CD1c-positive myeloid dendritic cell (primary cell): Measurements from ENCODE around the gene PGP.
"Not testable (repeated sequence)": the region's sequence is repeated elsewhere in the genome, so short reads cannot be mapped to it uniquely, and the experiment has no call there.

Experiments used
- DNase-seq: peaks from one replicate; pipeline ENCODE4 v3.0.0-alpha.2; 2016; ENCODE audit errors: extremely low spot score

PGP gene, protein sequence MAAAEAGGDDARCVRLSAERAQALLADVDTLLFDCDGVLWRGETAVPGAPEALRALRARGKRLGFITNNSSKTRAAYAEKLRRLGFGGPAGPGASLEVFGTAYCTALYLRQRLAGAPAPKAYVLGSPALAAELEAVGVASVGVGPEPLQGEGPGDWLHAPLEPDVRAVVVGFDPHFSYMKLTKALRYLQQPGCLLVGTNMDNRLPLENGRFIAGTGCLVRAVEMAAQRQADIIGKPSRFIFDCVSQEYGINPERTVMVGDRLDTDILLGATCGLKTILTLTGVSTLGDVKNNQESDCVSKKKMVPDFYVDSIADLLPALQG

GRCh38 chr16:2214719-2214968 lies at the start of gene PGP:
Gene PGP, minus strand, starts transcription at chr16:2214840. Its CDS starts 63 bp downstream, at chr16:2214777.
- DNase-seq, result no peak

DNA sequence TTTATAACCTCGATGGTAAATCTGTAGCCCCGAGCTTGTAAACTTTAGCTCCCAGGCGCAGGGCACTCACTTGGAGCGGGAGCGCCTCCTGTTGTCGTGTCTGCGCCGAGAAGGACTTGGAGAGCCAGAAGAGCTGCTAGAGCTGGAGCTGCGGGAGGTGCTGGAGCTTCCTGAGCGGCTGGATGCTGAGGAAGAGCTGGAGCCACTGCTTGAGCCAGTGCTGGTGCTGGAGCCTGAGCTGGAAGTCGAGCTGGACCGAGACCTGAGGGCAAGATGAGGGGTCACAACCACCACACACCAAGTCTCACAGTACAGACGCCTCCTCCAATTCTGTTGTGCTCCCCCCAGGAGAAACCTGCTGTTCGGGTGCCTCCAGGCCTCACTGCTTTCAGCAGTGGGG lies 48.4 kb upstream of the PGP start:
- DNase-seq, result not testable (repeated sequence)

DNA sequence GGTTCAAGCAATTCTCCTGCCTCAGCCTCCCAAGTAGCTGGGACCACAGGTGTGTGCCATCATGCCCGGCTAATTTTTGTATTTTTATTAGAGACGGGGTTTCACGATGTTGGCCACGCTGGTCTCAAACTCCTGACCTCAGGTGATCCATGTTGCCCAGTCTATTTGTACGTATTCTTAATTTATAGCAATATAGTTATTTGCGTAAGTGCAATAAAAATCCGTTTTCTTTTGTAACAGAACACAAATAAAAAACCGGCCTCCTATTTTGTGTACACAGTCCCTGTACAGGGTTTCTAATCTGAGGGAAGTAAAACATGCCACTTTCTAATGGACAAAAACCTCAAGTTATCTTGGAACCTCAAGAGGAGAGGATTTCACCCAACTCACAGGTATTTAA lies 45.6 kb upstream of the PGP start:
- no peak for DNase-seq

- not testable (repeated sequence) for DNase-seq
Observed at GRCh38 chr16:2258530-2258929, 43.9 kb upstream of the PGP start.

DNA sequence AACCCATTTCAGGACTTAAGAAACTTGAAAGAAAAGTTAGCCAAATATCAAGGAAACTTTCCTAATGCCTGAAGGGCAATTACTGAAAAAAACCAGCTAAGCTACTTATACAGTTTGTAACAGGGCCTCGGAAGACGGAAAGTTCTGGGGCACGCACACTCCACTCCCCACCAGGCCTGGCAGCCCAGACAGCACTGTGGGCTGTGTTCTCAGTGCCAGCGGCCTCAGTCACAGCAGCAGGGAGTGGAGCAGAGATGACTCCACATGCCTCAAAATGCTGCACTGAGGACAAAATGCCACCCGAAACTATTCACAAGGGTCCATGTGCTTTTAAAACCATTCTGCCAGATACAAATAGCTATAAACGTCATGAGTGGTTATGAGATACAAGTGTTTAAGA lies 43.1 kb upstream of the PGP start:
- DNase-seq, result no peak

DNA sequence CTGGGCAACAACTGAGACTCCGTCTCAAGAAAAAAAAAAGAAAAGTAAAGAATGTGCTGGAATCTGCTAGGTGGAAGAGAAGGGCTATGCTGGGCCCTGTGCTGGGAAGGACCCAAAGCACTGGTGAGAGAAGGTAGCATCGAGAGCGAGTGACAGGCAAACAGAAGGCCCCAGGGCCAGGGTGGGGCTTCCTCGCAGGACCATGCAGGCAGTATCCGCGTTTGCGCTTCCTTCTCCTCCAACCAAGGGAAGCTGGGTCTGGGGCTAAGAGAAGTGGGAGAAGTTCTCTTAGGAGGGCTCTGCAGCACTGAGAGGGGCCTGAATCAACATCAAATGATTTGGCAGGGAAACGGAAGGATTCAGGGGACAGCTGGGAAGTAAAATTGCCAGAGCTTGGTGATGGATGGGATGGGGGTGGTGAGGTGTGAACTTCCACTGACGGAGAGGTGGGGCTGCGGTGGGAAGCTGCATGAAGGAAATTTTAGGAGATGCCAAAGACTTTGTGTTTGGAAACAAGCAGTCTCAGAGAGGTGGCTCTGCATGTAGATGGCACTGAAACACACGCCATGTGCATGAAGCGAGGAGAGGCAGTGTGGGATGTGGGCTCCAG lies 42.0 kb upstream of the PGP start:
- DNase-seq, result no peak

GRCh38 chr16:2253293-2253692 lies 38.7 kb upstream of the PGP start:
- no peak for DNase-seq

GRCh38 chr16:2252806-2253148 lies 38.1 kb upstream of the PGP start:
- no peak for DNase-seq

- DNase-seq, result peak; percentile 96
Observed at GRCh38 chr16:2251296-2252111, 36.9 kb upstream of the PGP start, which contains the start of gene ECI1. Gene ECI1, minus strand, starts transcription at chr16:2251587. Its CDS starts 21 bp downstream, at chr16:2251566.

- DNase-seq, result peak; percentile 29
Observed at GRCh38 chr16:2250652-2251295, 36.1 kb upstream of the PGP start.

- no peak for DNase-seq
Observed at GRCh38 chr16:2246301-2246885, 31.8 kb upstream of the PGP start.

- DNase-seq, result no peak
Observed at GRCh38 chr16:2244926-2245795, 30.5 kb upstream of the PGP start.

- no peak for DNase-seq
Observed at GRCh38 chr16:2244301-2244700, 29.7 kb upstream of the PGP start.

GRCh38 chr16:2243781-2244180 lies 29.1 kb upstream of the PGP start:
- DNase-seq, result no peak

DNA sequence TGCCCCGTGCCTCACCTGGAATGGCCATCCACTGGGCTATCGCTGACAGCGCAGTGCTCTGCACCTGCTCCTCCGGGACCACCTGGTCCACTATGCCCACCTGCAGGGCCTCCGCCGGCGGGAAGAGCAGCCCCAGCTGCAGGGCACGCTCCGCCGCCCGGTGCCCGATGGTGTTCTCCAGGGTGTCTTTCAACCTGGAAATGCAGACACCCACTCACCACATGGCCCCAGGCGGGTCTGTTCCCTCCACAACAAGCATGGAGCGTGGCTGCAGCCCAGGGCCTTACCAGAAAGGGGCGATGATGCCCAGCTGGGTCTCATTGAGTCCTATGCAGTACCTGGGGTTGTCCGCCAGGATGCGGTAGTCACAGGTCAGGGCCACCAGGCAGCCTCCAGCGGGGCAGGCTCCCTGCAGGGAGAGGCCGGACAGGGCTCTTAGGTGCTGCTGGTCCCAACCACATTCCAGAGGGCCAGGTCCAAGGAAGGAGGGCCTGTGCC lies 28.4 kb upstream of the PGP start:
- DNase-seq, result no peak

- peak; percentile 43 for DNase-seq
Observed at GRCh38 chr16:2242598-2242997, 28.0 kb upstream of the PGP start.

DNA sequence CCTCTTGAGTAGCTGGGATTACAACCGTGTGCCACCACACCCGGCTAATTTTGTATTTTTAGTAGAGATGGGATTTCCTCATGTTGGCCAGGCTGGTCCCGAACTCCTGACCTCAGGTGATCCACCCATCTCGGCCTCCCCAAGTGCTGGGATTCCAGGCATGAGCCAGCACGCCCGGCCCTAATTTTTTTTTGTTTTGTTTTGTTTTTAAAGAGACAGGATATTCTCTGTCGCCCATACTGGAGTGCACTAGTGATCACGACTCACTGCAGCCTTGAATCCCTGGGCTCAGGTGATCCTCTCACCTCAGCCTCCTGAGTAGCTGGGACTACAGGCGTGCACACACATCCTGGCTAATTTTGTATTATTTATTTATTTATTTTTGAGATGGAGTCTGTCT lies 25.7 kb upstream of the PGP start:
- not testable (repeated sequence) for DNase-seq

DNA sequence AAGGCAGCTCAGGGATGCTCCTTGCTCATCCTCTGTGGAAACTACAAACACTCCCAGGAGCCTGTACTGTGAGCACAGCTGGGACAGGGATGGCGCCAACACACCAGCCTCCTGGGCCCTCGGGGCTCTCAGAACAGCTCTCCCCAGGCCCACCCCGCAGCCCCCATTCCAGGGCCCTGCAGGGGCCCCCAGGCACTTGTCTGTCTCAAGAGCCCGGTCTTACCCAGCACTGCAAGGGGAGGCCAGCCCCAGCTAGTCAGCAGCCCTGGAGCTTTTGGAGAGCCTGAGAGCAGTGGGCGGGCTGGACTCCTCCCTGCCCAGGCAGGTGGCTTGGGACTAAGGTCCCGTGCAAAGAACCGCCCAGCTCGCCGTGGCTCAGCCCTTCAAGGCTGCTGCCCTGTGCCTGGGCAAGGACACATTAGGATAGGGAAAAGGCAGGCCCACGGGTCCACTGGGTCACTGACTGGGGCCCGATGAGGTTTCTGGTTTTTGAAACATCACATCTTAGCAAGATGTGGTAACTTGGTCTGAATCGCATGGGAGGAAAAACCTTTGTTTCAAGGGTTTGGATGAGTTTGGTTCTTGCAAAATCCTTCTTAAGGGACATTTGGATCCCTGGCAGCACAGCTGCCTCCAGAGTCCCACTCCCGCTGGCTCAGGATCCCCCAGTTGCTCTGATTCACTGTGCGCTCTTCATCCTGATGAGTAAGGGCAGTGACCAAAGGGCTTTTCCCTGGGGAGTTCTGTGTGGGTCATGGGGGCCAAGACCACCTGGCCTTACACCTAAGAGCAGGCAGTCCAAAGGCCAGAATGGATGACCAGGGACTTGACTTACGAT lies 24.4 kb upstream of the PGP start:
- DNase-seq, result no peak

- DNase-seq, result no peak
Observed at GRCh38 chr16:2238150-2238837, 23.7 kb upstream of the PGP start.
